HL-60 (cell line): ENCODE results near the gene SLC3A2.

Experiments
- DNase-seq, 2 experiments: peaks; one replicate each; pipeline ENCODE4 v3.0.0-alpha.2; 2010 to 2020; ENCODE audit warnings: low read depth in 1 of 2, low spot score in 1 of 2
- H3K27ac ChIP-seq: fragments of 250-450 bp; sonication (Bioruptor Pico); replicated peaks from 2 replicates; pipeline ENCODE4 v1.5.1; 2020; ENCODE audit warnings: mild to moderate bottlenecking, moderate library complexity
- H3K27me3 ChIP-seq: fragments of 250-450 bp; sonication (Bioruptor Pico); 2 replicates; pipeline ENCODE4 v1.5.1; 2021; ENCODE audit warnings: mild to moderate bottlenecking, moderate library complexity; ENCODE audit not compliant: insufficient read depth, poor library complexity, severe bottlenecking
- H3K4me3 ChIP-seq: replicated peaks from 2 replicates; pipeline ENCODE4 v1.5.1; 2011; ENCODE audit warnings: mild to moderate bottlenecking, control low read depth, low read length; ENCODE audit not compliant: insufficient read depth
- CTCF ChIP-seq: IDR thresholded peaks from one replicate; pipeline ENCODE4 v1.5.1; 2011; ENCODE audit warnings: low read length, control low read depth, inconsistent platforms; ENCODE audit not compliant: insufficient read depth
- GABPA ChIP-seq: IDR thresholded peaks from 2 replicates; pipeline ENCODE4 v1.6.1; 2012; ENCODE audit warnings: low read depth
- POLR2AphosphoS5 ChIP-seq: IDR thresholded peaks from 2 replicates; pipeline ENCODE4 v1.6.1; 2012; ENCODE audit warnings: low read depth
- REST ChIP-seq: IDR thresholded peaks from 2 replicates; pipeline ENCODE4 v1.6.1; 2012; ENCODE audit warnings: low read depth; ENCODE audit not compliant: insufficient replicate concordance
- SPI1 ChIP-seq: IDR thresholded peaks from 2 replicates; pipeline ENCODE4 v1.6.1; 2012; ENCODE audit warnings: low read depth, mild to moderate bottlenecking, borderline replicate concordance
- long read RNA-seq: library from polyadenylated mRNA; unstranded; transcript quantifications from one replicate; pipeline ENCODE4 v2.0.0, GENCODE V29; 2020

The SLC3A2 gene
- long read RNA-seq, transcript SLC3A2-202 (10 exons, 1,993 nt), result minor isoform, 36 of 1,565 reads
- long read RNA-seq, transcript SLC3A2-201 (9 exons, 1,904 nt), result major isoform, 1,065 of 1,565 reads
- long read RNA-seq, transcript SLC3A2-208 (8 exons, 1,486 nt), result minor isoform, 164 of 1,565 reads
- long read RNA-seq, transcript SLC3A2-206 (11 exons, 2,084 nt), result minor isoform, 141 of 1,565 reads
- long read RNA-seq, partial matches to known transcripts, result 39 of 1,565 reads
- long read RNA-seq, other reads (novel, unspliced or antisense), result 85 of 1,565 reads

GRCh38 chr11:62880803-62881578 lies at the start of gene SLC3A2:
TSS of gene SLC3A2 (plus strand) at chr11:62880896. CDS start at chr11:62881024, 128 bp downstream.
- TF ChIP-seq REST (peak; percentile 46), GABPA (no peak), POLR2AphosphoS5 (peak; percentile 98), SPI1 (no peak), CTCF (peak; percentile 50)
- Histone ChIP-seq H3K4me3 (peak within 1 kb of the TSS; percentile 51), H3K27ac (peak within 1 kb of the TSS; percentile 98), H3K27me3 (no peaks in the 10 kb centered on the region)
- peak; percentile 88 to 95 for DNase-seq

GRCh38 chr11:62830904-62831519 lies 49.7 kb upstream of the SLC3A2 start:
- H3K27ac ChIP-seq, result peak overlapping the region; percentile 92
- H3K27me3 ChIP-seq, result no peaks in the 10 kb centered on the region
- DNase-seq, result no peak
- peak overlapping the region; percentile 94 for H3K4me3 ChIP-seq
- no peak for TF ChIP-seq GABPA
- no peak for TF ChIP-seq REST
- no peak for TF ChIP-seq SPI1
- TF ChIP-seq CTCF, result no peak
- TF ChIP-seq POLR2AphosphoS5, result no peak

GRCh38 chr11:62831520-62832335 lies 49.0 kb upstream of the SLC3A2 start, which contains the start of gene STX5:
TSS of gene STX5 (minus strand) at chr11:62832051. CDS start at chr11:62831243, 808 bp downstream.
- peak within 1 kb of the TSS; percentile 94 for H3K4me3 ChIP-seq
- peak; percentile 96 to 99 for DNase-seq
- no peaks in the 10 kb centered on the region for H3K27me3 ChIP-seq
- peak within 1 kb of the TSS; percentile 92 for H3K27ac ChIP-seq
- TF ChIP-seq POLR2AphosphoS5 (no peak; the same call in 1 of the 2 replicates), GABPA (peak; percentile 92), CTCF (no peak), REST (peak; percentile 44), SPI1 (peak; percentile 65; the same call in 1 of the 2 replicates)
